GM19240 (cell line): ENCODE measurements around the gene SLC1A2.

Source experiments
- DNase-seq: peaks from one replicate; pipeline ENCODE4 v3.0.0; 2011; ENCODE audit warnings: low spot score; ENCODE audit not compliant: insufficient read length

The SLC1A2 gene

DNA sequence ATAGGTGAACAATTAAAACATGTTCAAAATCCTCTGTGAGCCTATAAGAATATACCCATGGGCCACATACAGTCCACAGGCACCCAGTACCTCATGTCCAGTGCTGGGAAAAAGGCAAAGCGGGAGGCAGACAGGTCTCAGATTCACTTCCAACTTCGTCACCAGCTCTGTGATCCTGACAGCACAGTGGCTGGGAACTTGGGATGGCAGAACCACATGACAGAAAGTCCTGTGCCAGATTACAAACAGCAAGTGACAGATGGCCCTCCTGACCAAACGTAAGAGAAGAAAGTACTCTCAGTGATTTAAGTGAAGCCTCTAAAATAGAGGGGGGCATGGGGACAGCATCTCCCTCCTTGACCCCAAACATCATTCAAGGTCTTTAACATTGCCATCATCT is 5.8 kb downstream of the SLC1A2 start:
- no peak for DNase-seq

DNA sequence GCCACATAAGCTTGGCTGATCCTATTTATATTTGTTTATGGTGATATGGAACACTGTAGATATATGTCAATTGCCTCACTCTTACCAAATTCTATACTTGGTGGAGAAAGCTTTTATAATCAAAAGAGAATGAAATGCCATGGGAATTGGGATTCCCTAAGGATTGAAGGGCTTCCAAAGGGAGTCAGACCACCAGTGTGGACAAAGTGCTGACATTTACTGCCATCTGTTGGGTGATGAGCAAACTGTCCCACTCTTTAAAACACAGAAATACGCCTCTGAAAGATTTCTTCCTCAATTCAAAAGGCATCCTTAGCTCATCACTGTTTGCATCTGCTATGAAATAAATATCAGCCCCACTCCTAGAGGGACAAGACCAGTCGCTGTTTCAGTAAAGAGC is 7.1 kb downstream of the SLC1A2 start:
- no peak for DNase-seq

DNA sequence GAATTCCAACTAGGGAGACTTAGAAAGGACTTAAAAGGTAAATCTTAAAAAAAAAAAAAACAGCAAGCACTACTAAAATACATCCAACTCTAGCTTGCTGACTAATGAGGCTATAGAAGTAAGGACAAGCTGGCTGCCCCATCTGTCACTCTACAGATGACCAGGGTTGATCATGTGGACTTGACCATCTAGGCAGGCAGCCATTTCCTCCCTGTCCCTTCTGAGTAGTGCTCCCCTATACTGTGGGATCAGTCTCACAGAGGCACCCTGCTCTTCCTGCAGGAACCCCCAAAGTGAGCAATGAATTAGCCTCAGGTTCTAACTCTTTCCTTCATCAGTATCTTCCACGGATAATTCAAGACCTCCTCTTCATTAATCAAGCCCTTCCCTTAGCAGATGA is 12.3 kb downstream of the SLC1A2 start:
- no peak for DNase-seq

DNA sequence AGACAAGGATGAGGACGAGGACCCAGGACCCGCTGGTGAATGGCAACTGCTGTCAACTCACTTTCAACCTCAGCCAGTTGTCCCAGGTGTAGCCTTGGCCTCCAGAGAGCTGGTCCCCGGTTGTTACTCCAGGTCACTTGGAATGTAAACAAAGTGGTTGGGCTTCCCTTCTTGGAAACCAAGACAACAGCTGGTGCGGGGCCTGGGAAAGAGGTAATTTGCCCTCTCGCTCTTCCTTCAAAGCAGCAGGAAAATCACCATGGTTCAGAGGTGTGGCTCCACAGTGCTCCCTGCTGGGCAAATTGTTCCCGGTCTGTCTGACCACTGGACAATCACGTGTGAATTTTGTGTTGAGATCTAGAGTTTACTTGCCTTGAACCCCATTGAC is 15.0 kb downstream of the SLC1A2 start:
- DNase-seq: no peak

DNA sequence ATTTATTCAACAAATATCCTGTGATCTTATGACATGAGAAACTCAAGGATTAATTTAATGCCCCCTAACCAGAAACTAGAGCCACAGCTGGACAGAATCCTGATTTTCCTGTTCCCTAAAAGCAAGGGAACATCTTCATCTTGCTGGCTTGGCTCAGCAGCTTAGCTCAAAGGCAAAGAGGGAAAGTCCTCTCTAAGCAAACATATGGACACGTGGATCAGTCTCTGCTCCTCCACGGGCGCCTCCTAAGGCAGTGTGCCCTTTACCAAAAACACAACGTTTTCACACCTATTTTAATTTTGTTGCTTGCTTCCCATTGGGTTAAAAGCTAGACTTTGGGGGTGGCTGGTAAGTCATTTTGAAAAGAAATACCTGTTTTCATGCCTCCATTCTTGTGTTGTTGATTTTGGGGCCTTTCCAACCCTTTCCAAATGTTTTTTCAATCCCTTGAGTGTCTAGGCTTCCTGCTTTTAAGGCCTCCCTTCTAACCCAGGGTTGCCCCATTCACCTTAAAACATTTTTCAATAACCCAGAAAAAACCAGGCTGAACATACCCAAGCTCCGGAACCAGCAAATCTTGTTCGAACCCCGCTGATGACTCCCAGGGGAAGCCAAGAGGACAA is 15.5 kb downstream of the SLC1A2 start:
- no peak for DNase-seq

DNA sequence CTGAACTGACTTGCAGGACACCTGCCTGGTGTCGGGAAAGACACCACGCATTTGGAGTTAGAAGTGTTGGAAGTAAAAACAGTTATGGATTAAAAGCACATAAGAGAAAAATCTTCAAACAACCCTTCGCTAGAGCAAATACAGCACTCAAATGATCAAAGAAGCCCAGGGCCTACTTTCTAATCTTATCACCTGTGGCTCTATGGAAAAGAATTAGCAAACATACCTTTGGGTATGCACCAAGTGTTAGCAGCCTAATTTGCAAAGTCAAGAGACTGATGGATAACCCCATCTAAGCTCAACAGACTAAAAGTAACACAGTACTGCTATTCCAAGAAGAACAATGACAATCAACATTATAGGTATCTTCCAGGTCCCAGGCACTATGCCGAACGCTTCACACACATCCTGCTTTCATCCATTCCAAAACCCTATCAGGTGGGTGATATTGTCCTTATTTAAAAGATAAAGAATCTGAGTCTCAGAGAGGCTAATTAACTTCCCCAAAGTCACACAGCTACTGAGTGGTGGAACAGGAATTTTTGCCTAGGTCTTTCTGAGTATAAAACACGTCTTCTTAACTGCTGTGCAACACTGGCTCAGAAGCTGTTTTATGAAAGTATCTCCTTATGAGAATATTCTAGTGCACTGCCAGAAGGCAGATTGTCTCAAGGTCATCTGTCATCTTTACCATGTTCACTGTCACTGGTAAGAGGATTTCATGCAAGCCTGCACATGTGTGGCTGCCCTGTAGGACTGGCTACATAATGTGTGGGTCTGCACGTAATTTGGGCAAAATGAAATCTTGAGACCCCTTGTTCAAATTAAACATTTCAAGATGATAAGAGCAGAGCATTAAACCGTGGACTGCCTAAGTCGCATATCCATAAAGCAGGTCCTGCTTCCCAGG is 16.4 kb downstream of the SLC1A2 start:
- DNase-seq: no peak

DNA sequence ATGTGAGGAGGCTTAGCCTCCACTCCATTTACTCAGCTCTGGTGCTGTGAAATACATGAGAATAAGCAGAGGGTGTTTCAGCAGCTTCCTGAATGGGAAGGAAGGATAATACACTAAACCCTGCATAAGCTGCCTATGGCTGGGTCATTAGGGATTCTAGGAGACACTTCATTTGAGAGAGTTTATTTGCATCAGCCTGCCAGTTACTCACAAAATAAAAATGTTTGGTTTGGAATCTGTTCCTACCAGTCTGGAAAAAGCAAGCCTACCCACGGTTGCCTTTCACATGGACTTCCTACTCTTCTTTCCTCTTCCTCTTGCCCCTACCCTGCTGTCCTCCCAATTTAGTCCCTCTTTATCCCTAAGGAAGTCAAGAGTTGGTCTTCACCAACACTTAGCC is 20.5 kb downstream of the SLC1A2 start:
- no peak for DNase-seq

DNA sequence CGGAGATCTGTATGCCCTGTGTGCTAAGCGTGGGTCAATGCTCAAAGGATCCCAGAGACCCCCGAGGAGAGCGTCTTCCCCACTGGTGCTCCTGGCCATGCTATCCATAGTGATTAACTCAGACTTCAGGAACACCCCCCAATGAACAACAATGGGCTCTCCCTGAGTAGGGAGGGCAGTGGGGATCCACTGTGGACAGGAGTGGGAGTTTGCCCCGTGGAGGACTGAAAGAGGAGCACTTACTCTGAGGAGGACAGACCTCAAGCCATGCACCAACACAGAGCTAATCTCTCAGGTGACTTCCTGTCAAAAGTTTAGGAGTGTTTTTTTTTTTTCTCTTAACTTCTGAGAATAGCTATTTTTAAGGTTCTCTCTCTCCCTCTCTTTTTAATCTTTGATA is 24.4 kb downstream of the SLC1A2 start:
- DNase-seq: no peak

DNA sequence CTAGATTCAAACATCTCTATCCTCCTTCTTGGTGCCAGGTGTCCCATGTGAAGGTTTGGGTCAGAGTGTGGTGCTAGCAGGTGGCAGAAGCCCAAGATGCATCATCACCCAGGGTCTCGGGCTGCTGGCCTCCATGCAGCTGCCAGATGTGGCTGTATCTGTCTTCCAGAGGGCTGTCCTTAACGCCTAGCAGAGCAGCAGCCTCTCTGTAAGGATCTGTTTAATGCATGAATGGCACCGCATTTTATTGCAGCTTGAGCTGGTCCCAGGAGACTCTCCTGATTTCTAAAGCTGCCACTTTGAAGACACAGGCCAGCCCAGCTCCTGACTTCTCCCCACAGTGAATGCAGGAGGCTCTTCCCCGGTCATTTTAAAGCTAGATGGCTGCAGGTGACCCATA is 26.3 kb downstream of the SLC1A2 start:
- DNase-seq: no peak

DNA sequence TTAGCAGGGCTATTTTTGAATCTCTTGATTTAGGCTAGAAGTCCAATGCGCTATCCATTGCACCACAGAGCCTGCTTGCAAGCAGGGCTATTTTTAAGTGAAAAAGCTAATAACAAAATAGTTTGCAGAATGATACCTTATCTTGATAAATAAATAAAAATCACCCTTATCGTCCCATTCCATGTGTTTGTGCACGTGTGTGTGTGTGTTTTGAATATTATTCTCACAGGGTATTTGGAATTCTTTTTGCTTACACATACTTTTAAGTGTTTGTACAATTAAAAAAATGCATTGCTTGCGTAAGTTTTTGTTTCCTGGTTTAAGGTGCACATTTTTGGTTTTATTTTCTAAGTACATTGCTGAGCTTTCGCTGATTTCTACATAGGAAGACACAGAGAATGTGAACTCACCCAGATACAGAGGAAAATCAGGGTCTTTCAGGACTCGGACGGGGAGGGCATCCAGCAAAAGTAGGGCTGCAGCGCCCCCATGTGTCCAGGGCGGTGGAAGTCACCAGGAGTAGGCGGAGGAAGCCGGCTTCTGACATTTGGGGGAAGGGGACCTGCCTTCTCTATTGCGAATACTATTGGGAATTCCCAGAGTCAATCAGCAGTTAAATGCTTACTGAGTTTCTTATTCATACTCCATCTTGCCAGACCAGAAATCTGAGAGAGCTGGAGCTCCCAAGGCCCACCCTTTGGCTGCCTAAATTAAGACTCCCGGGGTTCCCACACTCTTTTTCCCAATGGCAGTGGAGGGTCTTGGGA is 27.3 kb downstream of the SLC1A2 start:
- peak; percentile 51 for DNase-seq

DNA sequence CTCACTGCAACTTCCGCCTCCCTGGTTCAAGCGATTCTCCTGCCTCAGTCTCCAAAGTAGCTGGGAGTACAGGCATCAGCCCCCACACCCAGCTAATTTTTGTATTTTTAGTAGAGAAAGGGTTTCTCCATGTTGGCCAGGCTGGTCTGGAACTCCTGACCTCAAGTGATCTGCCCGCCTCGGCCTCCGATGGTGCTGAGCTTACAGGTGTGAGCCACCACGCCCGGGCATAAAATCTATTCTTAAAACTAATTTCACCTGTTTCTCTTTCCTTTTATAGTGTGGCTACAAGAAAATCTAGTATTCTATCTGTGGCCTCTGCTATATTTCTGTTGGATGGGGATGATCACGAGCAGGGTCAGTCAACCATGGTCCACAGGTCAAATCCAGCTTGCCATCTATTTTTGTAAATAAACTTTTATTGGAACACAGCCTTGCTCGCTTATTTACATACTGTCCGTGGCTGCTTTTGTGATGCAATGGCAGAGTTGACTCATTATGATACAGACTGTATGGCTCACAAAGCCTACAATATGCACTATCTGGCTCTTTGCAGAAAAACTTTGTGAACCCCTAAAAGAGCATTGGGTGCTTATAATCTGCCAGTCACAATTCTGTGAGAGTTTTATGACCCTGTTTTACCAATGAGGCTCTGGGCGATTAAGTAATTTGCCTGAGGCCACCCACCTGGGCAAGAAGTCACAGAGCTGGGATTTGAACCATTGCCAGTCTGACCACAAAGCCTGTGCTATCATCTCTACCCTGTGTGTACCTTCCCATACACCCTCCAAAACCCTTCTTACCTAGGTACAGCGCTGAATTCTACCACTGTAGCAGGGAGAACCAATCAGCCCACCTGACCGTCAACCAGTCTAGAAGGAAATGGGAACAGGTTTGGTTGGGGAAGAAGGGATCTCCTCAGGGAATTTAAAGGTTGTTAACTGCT is 28.3 kb downstream of the SLC1A2 start:
- no peak for DNase-seq

DNA sequence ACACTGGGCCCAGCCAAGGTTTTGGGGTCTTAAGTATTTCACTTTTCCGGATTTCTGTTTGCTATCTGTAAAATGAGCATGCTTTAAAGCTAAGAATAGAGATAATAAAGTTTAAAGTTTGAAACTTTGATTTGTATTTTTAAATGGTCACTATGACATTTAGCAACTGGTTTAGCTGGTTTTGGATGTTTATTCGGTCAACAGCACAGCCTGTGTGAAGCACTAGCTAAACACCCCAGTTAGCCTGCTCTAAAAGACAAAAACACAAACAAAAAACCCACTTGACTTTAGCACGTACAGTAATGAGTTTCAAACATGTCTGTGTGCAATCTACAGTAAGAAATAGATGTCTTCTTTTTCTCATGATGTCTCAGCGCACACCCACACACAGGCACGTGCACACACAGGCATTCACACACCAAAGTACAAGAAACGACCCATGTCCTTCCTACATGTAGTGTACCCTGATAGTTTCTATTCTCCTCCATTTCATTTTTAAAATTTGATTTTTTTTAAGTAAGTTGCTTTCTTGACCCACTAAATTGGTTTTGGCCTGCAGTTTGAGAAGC is 29.4 kb downstream of the SLC1A2 start:
- DNase-seq: no peak

DNA sequence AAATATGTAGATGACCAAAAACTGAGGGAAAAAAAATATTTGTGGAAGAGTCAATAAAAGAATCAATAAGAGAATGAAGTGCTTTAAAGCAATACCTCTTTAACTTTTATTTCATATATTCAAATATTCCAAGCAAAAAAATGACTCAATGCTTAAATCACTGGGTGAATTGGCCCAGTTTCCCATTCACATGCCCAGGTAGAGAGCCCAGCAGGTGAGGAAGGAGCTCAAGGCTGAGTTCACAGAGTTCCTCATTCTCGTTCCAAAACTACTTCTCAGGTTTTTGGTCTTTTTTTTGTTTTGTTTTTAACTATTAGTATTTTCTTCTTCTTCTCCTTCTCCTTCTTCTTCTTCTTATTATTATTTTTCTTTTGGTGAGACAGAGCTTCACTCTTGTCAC is 30.2 kb downstream of the SLC1A2 start:
- no peak for DNase-seq

DNA sequence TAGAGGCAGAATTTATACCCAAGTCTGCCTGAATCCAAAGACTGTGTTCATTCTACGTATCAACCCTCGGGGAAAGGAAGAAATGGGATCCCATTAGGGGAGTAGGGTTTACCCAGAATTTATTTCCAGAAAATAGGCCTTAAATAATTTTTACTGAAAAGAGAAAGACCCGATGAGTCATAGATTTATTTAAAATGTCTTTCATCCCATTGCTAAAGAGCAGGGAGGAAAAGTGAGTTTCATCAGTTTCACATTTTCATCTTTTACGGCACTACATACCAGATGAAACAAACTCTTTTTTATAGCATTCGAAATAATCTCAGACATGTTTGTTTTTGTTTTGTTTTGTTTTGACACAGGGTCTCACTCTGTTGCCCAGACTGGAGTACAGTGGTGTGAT is 31.3 kb downstream of the SLC1A2 start:
- no peak for DNase-seq

DNA sequence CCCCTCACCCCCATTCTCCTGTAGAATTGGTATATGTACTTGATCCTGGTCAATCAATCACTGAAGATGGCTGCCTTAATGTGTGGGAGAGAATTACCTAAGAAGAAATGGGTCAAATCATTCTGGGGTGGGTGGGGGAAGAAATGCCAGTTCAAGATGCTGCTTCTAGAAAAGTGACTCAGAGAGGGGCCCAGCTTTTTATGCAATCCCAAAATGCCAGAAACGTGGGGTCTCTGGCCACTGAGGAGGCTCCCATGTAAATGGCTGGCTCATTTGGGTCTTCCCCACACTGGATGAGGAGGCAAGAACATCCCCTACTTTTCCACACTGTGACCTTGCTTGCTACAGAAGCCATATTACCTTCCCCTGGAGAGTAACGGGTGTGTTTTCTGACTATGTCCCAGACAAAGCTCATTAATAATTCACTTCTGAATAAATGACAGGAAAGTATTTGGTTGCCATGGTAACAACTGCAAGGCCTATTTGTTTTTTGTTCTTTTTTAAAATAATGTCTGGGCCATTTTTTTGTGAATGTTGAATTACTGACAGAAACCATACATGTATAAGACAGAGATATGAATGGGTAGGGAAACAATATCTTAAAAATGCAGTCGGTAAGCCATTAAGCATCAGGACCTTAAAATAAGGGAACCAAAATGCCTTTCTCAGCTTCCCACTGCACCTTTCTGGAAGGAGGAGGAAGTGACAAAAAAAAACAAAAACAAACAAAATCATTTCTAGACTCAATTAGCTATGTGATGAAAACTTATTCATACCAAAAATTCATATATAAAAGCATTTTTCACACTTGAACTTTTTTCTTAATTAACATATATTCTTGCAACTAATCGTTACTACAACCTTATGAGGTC is 32.0 kb downstream of the SLC1A2 start:
- DNase-seq: no peak

DNA sequence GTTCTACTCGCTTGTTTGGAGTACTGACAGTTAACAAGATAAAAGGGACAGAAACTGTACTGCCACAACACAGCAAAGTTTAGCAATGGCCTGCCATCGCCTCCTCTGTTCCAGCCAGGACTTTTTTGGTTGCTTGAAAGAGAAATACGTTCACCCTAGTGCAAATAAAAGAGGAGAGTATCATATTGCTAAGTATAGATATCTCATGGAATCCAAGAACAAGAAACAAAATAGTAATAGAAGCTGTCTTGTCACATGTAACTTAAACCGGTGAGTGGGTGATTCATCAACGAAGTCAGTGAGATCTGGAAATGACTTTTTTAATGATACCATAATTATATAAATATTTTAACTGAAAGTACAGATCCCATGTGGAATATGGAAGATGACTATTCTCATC is 35.4 kb downstream of the SLC1A2 start:
- no peak for DNase-seq

DNA sequence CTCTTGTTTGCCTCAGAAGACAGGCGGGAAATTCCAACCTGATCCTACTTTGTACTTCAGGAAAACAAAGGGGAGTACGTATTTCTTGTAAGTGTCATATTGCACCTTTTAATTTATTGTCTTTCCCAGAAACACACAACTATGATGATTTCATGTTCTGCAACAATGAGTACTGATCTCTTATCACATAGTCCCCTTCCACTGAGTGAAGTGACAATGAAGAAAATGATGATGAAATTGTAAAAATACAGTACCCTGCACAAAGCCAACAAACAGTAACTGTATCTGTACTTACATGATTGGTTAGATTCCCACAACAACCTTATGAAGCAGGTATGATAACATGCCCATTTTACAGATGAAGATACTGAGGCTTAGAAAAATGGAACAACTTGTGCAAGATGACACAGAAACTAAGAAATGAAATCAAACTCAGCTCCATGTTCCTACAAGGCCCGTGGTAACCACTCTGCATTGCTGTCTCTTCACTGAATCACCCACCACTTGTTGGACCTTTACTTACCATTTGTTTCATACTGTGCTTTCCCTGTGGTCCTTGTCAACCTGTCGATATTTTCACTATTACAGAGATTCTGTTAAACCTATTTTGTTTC is 37.5 kb downstream of the SLC1A2 start:
- DNase-seq: no peak

DNA sequence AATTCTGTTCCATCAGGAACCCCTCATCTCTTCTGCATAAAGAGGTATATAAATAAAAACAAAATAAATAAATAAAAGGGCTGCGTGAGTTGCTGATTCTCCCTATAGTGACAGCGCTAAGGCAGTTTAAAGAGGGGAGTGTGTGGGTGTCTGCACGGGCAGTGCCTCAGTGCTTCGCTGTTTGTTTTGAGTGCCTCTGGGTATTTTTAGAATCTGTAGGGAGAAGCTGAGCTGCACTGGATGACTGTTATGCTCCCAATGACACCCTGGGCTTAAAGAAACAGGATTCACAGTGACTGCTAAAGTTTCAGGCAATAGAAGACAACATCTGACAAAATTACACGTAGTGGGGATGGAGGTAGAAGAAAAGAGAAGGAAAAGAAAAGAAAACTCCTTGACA is 38.8 kb downstream of the SLC1A2 start:
- no peak for DNase-seq

DNA sequence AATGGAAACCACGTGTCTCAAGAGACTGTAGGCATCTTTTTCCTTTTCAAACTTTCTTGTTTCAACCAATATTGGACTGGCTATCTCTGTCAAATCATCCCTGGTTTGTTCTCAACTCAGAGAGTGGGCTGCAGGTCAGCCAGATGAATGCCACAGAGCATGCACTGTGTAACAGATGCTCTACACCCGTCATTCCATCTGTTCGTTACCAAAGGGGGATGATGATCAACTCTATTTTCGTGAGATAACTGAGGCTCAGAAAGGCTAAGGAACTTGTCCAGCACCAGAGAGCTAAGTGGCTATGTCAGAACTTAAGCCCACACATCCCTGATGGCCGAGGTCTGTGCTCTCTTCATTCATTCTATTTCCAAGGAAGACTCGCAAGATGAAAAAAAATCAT is 42.1 kb downstream of the SLC1A2 start:
- no peak for DNase-seq
